ENCODE data around the gene OR5H2.

OR5H2 gene

GRCh38 chr3:98329392-98330124, 47.3 kb downstream of the OR5H2 start:
- in situ Hi-C loops (cut with HindIII; ENCODE audit: low sequenced_read_pairs): no loop called here

GRCh38 chr3:98331329-98331728, 49.0 kb downstream of the OR5H2 start:
- in situ Hi-C loops (cut with HindIII; ENCODE audit: low sequenced_read_pairs): no loop called here

All from endothelial cell of hepatic sinusoid (primary cell).